ENCODE results near the gene ARMH1.

Gene ARMH1

GRCh38 chr1:44662683-44663030, 11.9 kb upstream of the ARMH1 start:
- Histone ChIP-seq H3K4me1 (ENCODE audit: control insufficient read depth, insufficient read depth, low read length) (no peaks in the 10 kb centered on the region), H3K27ac (ENCODE audit: extremely low read depth, low read depth, low read length) (no peak overlapping the region), H3K9me3 (ENCODE audit: control insufficient read depth, insufficient read depth, low read depth, low read length) (no peaks in the 10 kb centered on the region), H3K4me3 (ENCODE audit: low read depth, low read length) (no peak overlapping the region), H3K36me3 (ENCODE audit: control insufficient read depth in 2 of 2, insufficient read depth in 1 of 2, low read length in 2 of 2) (no peaks in the 10 kb centered on the region)
- TF ChIP-seq ZNF366 (tag by site-specific recombination; conservative IDR thresholded peaks at IDR 0.05) (no peak), ZNF624 (tag by site-specific recombination; IDR thresholded peaks at IDR 0.05) (no peak), ZNF544 (tag by site-specific recombination; IDR thresholded peaks at IDR 0.05) (no peak), SALL2 (tag by site-specific recombination; IDR thresholded peaks at IDR 0.05; ENCODE audit: borderline replicate concordance) (no peak), ZNF610 (tag by site-specific recombination; IDR thresholded peaks at IDR 0.05; ENCODE audit: borderline replicate concordance) (no peak), ZNF768 (tag by site-specific recombination; IDR thresholded peaks at IDR 0.05) (no peak), ZNF521 (tag by site-specific recombination; IDR thresholded peaks at IDR 0.05) (no peak), ZBTB20 (tag by site-specific recombination; IDR thresholded peaks at IDR 0.05) (no peak), ZNF292 (tag by site-specific recombination; IDR thresholded peaks at IDR 0.05; ENCODE audit: borderline replicate concordance, low read depth) (no peak), ZNF302 (tag by site-specific recombination; IDR thresholded peaks at IDR 0.05; ENCODE audit: low read depth) (no peak), ZSCAN23 (tag by site-specific recombination; IDR thresholded peaks at IDR 0.05) (no peak)
- TF ChIP-seq, protein P1, sequence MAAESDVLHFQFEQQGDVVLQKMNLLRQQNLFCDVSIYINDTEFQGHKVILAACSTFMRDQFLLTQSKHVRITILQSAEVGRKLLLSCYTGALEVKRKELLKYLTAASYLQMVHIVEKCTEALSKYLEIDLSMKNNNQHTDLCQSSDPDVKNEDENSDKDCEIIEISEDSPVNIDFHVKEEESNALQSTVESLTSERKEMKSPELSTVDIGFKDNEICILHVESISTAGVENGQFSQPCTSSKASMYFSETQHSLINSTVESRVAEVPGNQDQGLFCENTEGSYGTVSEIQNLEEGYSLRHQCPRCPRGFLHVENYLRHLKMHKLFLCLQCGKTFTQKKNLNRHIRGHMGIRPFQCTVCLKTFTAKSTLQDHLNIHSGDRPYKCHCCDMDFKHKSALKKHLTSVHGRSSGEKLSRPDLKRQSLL (tag by site-specific recombination; IDR thresholded peaks at IDR 0.05), result no peak
- POLR2A ChIA-PET, result no interaction called here
- CTCF ChIA-PET, result interaction anchor here (1.0 to 2.3 kb wide), 3 partner anchors 10 to 285 kb away, joined by 3 to 14 read pairs (median 3); no protein-coding TSS in a partner anchor

- no peaks in the 10 kb centered on the region for H3K4me1 ChIP-seq (ENCODE audit: control insufficient read depth, insufficient read depth, low read length)
- TF ChIP-seq RBAK (tag by site-specific recombination; IDR thresholded peaks at IDR 0.05), result no peak
- no peak for TF ChIP-seq ZNF560 (tag by site-specific recombination; IDR thresholded peaks at IDR 0.05; ENCODE audit: borderline replicate concordance)
- TF ChIP-seq ZBTB8A (tag by site-specific recombination; IDR thresholded peaks at IDR 0.05), result no peak
- no peak for TF ChIP-seq ZNF155 (tag by site-specific recombination; IDR thresholded peaks at IDR 0.05)
- TF ChIP-seq, protein P2, sequence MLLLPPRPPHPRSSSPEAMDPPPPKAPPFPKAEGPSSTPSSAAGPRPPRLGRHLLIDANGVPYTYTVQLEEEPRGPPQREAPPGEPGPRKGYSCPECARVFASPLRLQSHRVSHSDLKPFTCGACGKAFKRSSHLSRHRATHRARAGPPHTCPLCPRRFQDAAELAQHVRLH (tag by site-specific recombination; IDR thresholded peaks at IDR 0.05), result no peak
- no peak for TF ChIP-seq KLF1 (tag by site-specific recombination; IDR thresholded peaks at IDR 0.05)
- TF ChIP-seq, protein P3, sequence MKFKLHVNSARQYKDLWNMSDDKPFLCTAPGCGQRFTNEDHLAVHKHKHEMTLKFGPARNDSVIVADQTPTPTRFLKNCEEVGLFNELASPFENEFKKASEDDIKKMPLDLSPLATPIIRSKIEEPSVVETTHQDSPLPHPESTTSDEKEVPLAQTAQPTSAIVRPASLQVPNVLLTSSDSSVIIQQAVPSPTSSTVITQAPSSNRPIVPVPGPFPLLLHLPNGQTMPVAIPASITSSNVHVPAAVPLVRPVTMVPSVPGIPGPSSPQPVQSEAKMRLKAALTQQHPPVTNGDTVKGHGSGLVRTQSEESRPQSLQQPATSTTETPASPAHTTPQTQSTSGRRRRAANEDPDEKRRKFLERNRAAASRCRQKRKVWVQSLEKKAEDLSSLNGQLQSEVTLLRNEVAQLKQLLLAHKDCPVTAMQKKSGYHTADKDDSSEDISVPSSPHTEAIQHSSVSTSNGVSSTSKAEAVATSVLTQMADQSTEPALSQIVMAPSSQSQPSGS (tag by site-specific recombination; IDR thresholded peaks at IDR 0.05; ENCODE audit: low read depth), result no peak
- no peak for TF ChIP-seq ZNF362 (tag by site-specific recombination; IDR thresholded peaks at IDR 0.05)
- TF ChIP-seq ZNF157 (tag by site-specific recombination; IDR thresholded peaks at IDR 0.05), result no peak
- no peak for TF ChIP-seq BCL11B (tag by site-specific recombination; IDR thresholded peaks at IDR 0.05; ENCODE audit: low read depth)
- TF ChIP-seq ZNF175 (tag by site-specific recombination; IDR thresholded peaks at IDR 0.05), result no peak
- no peak overlapping the region for H3K4me3 ChIP-seq (ENCODE audit: low read depth, low read length)
- H3K9me3 ChIP-seq (ENCODE audit: control insufficient read depth, insufficient read depth, low read depth, low read length), result no peaks in the 10 kb centered on the region
- no peaks in the 10 kb centered on the region for H3K36me3 ChIP-seq (ENCODE audit: control insufficient read depth in 2 of 2, insufficient read depth in 1 of 2, low read length in 2 of 2)
- H3K27ac ChIP-seq (ENCODE audit: extremely low read depth, low read depth, low read length), result no peak overlapping the region
- CTCF ChIA-PET, result interaction anchor here (1.0 to 2.3 kb wide), 4 partner anchors 10 to 285 kb away, joined by 3 to 14 read pairs (median 3); no protein-coding TSS in a partner anchor
- POLR2A ChIA-PET, result interaction anchor here (1.6 kb wide), 1 partner anchor 11 kb away, joined by 9 read pairs; the partner anchor contains the start of genes ARMH1 and TMEM53
Observed at GRCh38 chr1:44663417-44663816, 11.1 kb upstream of the ARMH1 start.

Data from HEK293 (cell line).